ENCODE results near the gene NR4A1. TPM values are rescaled to one million over a fixed set of nuclear protein-coding genes. Genes with fewer than 3 reads are reported as not detected.

The NR4A1 gene
- total and polyA plus RNA-seq, 2 of the 13 experiments (the other 11 are each of a cell fraction or from before 2014, with no cell fraction given) = 5.7 to 15.2 TPM

DNA sequence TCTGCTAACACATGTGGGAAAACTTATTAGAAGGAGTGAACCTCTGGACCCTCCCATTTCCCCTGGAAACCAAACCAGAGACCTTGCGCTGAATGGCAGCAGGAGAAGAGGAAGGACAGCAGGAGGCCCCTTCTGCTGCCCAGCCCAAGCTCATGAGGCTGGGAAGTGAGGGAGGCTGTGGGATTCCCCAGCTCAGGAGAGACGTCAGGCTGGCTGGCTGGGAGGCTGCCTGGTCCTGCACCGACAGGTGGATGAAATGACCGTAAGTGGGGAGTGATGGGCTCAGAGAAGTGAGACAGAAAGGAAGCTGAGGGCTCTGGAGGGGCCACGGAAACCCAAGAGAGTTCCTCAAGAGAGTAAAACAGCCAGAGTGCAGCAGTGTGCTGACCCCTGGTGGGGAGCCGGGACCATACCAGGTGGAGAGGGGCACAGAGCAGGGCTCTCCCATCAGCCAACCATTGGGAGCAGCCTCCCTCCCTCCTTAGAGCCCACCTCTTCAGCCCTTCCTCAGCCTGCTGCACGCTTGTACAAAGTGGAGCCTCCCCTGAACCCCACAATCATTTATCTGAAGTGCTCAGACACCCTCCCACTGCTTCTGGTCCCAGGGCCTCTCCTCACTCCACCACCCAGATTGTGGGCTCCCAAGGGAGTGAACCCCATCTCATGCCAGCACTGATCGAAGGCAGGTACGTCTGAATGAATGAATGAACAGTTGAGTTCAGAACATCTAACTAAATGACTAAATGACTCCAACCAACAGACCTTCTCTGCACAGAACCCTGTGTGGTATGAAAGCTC, 30.5 kb upstream of the NR4A1 start (continued):
- TF ChIP-seq, protein P1, sequence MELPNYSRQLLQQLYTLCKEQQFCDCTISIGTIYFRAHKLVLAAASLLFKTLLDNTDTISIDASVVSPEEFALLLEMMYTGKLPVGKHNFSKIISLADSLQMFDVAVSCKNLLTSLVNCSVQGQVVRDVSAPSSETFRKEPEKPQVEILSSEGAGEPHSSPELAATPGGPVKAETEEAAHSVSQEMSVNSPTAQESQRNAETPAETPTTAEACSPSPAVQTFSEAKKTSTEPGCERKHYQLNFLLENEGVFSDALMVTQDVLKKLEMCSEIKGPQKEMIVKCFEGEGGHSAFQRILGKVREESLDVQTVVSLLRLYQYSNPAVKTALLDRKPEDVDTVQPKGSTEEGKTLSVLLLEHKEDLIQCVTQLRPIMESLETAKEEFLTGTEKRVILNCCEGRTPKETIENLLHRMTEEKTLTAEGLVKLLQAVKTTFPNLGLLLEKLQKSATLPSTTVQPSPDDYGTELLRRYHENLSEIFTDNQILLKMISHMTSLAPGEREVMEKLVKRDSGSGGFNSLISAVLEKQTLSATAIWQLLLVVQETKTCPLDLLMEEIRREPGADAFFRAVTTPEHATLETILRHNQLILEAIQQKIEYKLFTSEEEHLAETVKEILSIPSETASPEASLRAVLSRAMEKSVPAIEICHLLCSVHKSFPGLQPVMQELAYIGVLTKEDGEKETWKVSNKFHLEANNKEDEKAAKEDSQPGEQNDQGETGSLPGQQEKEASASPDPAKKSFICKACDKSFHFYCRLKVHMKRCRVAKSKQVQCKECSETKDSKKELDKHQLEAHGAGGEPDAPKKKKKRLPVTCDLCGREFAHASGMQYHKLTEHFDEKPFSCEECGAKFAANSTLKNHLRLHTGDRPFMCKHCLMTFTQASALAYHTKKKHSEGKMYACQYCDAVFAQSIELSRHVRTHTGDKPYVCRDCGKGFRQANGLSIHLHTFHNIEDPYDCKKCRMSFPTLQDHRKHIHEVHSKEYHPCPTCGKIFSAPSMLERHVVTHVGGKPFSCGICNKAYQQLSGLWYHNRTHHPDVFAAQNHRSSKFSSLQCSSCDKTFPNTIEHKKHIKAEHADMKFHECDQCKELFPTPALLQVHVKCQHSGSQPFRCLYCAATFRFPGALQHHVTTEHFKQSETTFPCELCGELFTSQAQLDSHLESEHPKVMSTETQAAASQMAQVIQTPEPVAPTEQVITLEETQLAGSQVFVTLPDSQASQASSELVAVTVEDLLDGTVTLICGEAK (IDR thresholded peaks at IDR 0.05) = no peak
- TF ChIP-seq, protein P1 (CRISPR knock-in tag; IDR thresholded peaks at IDR 0.05) = no peak
- TF ChIP-seq STAT5B (CRISPR knock-in tag; IDR thresholded peaks at IDR 0.05) (no peak), TARDBP (CRISPR knock-in tag; IDR thresholded peaks at IDR 0.05) (0 out of 2 replicates have a peak, but pooled peaks have one; percentile 27), GABPB1 (CRISPR knock-in tag; IDR thresholded peaks at IDR 0.05) (no peak), TOE1 (CRISPR knock-in tag; IDR thresholded peaks at IDR 0.05) (no peak), RAD21 (CRISPR knock-in tag; IDR thresholded peaks at IDR 0.05) (peak; percentile 86), ZFP36 (IDR thresholded peaks at IDR 0.05; ENCODE audit: borderline replicate concordance, low read depth, low read length, partially characterized antibody) (no peak), KDM2A (CRISPR knock-in tag; IDR thresholded peaks at IDR 0.05; ENCODE audit: borderline replicate concordance, low read depth) (no peak), MED8 (CRISPR knock-in tag; IDR thresholded peaks at IDR 0.05; ENCODE audit: insufficient replicate concordance) (no peak), NFKB2 (CRISPR knock-in tag; IDR thresholded peaks at IDR 0.05; ENCODE audit: borderline replicate concordance) (0 out of 2 replicates have a peak, but pooled peaks have one; percentile 58), KLF12 (CRISPR knock-in tag; IDR thresholded peaks at IDR 0.05; ENCODE audit: borderline replicate concordance) (no peak)
- TF ChIP-seq, protein P2, sequence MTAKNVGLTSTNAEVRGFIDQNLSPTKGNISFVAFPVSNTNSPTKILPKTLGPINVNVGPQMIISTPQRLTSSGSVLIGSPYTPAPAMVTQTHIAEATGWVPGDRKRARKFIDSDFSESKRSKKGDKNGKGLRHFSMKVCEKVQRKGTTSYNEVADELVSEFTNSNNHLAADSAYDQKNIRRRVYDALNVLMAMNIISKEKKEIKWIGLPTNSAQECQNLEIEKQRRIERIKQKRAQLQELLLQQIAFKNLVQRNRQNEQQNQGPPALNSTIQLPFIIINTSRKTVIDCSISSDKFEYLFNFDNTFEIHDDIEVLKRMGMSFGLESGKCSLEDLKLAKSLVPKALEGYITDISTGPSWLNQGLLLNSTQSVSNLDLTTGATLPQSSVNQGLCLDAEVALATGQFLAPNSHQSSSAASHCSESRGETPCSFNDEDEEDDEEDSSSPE (CRISPR knock-in tag; IDR thresholded peaks at IDR 0.05) = no peak
- TF ChIP-seq, protein P3, sequence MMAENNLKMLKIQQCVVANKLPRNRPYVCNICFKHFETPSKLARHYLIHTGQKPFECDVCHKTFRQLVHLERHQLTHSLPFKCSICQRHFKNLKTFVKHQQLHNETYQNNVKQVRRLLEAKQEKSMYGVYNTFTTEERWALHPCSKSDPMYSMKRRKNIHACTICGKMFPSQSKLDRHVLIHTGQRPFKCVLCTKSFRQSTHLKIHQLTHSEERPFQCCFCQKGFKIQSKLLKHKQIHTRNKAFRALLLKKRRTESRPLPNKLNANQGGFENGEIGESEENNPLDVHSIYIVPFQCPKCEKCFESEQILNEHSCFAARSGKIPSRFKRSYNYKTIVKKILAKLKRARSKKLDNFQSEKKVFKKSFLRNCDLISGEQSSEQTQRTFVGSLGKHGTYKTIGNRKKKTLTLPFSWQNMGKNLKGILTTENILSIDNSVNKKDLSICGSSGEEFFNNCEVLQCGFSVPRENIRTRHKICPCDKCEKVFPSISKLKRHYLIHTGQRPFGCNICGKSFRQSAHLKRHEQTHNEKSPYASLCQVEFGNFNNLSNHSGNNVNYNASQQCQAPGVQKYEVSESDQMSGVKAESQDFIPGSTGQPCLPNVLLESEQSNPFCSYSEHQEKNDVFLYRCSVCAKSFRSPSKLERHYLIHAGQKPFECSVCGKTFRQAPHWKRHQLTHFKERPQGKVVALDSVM (CRISPR knock-in tag; IDR thresholded peaks at IDR 0.05) = peak; percentile 82; the same call in 1 of the 2 replicates

All from HepG2 (cell line).